NCI-H128 (cell line): Measurements from ENCODE around the gene OLFML2A.

Source experiments
- DNase-seq: peaks from one replicate; lab custom pipeline; 2025; ENCODE audit not compliant: unreplicated experiment; lab: John Stamatoyannopoulos, UW

Gene OLFML2A

DNA sequence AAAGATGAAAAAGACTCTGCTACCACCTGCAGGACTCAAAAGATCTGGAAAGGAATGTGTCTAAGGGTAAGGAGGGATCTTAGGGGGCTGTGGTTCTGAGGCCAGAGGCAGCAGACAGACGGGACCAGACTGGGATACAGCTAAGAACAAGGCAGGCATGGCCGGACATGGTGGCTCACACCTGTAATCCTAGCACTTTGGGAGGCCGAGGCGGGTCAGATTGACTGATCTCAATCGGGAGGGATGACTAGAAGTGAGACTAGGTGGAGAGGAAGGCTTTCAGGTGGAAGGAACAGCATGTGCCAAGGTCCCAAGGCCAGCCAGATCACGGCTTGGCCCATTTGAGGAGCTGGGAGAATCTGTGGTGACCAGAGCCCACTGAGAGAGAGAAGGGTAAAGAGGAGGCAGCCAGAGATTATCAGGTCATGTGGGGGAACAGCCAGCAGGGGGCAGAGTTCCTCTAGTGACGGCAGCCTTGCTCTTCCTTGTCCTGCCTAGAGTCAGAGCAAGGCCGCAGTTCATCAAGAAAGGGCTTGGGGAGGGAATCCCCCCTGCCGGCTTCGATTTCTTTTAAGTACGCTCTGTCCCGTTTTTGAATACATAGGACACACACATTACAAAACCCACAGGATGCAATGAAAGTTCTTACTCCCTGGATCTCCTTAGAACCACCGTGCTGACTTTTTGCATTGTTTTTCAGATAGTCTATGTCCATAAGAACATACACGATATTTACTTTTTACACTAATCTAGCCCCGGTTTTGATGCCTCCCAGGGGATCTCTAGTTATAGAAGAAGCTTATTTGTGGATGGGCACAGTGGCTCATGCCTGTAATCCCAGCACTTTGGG lies 2.6 kb upstream of the OLFML2A start:
- peak; percentile 71 for DNase-seq

DNA sequence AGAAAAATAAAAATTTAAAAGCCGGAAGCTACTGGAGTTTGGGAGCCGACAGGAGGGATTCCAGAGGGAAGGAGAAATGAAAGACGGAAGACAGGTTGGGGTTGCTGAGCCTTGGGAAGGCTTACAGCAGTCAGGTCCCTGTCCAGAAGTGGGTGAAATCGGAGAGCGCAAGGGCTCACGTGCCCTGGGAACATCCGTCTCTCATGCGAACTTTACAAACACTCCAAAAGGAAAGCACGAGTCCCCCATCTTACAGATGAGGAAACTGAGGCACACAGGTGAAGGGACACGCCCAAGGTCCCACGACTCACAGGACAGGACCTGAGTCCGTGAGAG lies 347 bp upstream of the OLFML2A start:
- no peak for DNase-seq

DNA sequence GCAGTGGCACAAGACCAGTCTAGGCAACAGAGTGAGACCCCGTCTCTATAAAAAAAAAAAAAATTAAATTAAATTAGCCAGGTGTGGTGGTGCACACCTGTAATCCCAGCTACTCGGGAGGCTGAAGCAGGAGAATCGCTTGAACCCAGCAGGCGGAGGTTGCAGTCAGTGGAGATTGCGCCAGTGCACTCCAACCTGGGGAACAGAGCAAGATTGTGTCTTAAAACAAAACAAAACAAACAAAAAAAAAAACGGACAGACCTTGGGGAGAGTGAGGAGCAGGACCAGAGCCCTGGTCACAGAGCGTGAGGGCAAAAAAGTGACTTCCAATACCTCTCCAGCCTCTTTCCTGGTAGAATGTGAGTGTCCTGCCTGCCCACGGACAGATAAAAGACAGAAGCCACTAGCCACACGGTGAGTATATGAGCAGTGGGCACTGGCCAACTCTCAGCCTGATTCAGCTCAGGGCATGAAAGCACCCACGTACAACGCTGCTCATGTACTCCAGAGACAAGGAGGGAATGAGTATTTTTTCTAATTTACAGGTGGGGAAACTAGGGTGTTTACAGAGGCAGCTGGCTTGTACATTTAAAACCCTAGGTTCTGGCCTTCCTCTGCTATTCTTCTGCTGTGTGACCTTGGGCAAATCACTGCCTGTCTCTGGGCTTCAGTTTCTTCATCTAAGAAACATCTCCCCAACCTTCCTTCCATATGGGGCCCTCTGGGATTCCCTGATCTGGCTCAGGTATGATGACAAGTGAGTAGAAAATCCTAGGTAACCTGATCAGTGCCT lies 1.8 kb downstream of the OLFML2A start:
- DNase-seq = no peak

DNA sequence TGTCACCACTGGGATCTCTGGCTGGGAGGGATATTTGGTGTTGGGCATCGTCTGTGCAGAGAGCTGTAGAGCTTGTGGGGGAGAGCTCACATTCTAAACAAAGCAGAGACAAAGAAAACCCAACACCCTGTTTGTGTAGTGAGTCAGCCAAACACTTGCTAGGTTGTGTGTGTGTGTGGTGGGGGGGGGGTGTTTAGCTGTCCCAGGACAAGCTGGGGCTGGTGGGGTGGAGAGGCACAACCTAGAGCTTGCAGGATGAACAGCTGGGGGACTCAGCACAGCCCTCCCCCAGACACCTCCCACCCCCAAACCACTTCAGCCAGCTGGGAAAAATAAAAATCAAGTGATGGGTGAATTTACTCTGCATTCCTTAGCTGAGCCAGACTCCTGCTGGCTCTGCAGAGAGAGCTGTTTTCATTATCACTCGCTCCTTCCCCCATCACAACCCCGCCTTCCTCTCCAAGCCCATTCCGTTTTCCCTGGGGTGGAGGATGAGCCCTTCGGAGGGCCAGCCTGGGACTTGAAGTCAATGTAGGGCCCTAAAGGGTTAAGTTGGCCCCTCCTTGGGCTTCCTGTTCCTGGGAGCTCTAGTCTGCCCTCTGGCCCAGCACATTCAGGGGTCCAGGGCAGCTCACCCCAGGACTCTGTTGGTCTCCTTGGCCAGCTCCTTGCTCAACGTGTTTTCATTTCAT lies 2.6 kb downstream of the OLFML2A start:
- no peak for DNase-seq

DNA sequence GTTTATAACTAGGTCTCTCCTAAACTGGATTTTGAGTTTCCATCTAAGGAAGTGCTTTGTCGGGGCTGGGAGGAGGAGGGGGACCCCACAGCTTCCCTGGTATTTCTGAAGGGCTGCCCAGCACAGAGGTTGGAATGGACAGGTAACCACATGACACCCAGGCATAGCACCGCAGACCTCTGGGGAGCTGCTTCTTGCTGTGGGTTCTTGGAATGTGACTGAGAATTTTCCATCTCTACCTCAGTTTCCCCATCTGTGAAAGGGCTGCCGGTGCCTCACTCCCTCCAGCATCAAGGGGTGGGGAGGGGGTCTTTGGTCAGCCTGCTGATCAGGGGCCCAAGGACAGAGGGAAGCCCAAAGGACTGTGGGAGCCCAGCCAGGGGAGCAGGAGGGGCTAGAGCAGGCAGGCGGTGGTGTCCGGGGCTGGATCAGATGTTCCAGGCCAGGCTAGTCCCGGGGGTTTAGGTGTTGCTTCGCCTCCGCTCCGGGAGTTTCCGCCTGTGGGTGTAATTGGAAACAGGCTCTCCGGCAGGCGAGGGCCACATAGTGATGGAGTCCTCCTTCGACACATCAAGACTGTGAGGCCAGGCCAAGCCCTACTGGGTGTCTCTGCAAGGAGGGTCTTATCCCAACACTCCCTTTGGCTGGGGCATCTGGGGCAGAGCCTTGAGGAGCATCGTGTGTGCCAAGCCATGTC lies 3.3 kb downstream of the OLFML2A start:
- DNase-seq = no peak

DNA sequence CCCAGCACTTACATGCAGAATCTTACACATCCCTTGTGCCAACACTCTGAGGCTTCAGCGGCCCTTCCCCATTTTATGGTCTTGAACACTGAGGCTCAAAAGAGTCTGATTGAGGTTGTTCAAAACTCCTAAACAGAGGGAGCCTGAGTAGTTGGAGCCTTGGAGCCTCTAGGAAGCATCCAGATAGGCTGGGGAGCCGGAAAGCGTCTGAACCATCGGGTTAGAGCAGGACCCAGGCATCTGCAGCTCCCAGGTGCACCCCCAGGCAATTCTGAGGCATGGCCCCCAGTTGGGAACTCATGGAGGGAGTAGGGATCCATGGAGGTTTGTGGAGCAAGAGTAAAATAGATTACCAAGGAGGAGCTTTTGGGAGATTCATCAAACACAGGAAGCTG lies 3.8 kb downstream of the OLFML2A start:
- no peak for DNase-seq

DNA sequence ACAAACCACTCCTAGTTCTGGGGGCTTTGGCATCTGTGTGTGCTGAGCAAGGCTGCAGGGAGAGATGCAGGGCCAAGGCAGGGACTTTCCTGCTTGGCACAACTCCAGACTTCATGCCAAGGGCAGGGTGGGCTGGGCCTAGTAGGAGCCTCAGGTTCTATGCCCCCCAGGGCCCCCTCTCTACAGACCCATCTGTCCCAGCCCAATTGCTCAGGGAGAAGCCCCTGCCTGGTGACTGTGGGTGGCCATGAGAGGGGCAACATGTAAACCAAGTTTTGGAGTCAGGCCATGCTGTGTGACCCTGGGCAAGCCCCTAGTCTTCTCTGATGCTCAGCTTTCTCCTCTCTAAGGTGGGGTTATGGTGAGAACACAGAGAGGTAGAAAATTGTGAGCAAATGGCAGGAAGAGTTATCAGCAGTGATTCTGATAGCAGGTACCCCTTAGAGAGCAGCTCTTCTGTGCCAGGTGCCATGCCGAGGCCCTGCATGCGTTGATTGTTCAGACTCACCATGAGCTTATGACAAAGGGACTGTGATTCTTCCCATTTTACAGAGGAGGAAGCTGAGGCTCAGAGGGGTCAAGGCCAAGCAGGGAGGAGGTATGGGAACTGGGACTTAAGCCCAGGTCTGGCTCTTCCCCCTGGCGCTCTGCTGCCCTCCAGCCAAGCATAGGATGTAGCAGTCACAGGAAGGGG lies 5.2 kb downstream of the OLFML2A start:
- no peak for DNase-seq

DNA sequence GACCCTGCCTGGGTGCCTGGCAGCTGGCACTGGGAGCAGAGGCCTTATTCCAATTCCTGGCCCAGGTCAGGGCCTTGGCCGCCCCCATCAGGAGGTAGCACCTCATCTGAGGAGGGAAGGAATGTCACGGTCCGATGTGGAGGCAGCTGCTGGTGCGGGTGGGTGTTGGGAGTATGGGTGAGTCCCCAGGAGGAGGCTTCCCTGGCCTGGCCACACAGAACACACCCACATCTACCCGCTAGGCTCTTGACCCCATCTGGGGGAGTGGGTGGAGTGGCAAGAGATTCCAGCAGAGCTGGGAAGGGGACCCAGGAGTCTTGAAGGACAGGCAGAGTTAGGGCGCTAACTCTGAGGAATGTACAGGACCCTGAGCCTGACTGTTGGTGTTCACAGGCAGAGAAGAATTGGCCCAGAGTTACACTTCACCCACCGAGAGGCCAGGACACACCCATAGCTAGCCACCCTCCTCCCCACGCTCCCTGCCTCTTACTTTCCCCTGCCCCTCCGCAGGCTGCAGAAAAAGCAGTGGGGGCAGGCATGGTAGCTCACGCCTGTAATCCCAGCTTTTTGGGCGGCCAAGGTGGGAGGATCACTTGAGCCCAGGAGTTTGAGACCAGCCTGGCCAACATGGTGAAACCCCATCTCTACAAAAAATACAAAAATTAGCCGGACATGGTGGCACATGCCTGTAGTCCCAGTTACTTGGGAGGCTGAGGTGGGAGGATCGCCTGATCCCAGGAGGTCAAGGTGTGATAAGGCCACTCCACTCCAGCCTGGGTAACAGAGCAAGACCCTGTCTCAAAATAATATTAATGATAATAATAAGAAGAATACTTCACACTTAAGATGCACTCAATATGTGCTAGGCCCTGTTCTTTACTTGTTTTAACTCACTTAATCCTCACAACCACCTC lies 6.0 kb downstream of the OLFML2A start:
- no peak for DNase-seq

DNA sequence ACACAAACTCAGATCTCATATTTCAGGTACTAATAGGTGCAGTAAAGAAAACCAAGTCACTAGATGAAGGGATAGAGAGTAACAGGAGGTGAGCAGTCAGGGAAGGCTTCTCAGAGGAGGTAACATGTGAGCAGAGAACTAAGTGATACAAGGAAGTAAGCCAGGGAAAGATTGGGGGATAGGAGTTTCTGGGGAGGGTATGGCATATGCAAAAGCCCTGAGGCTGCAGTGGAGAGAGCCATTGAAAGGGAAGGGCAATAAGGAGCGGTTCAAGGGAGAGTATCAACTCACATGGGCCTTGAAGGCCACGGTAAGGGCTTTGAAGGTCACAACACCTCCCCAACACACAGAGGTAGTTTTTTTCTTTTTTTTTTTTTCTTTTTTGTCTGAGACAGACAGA lies 6.9 kb downstream of the OLFML2A start:
- DNase-seq = no peak

DNA sequence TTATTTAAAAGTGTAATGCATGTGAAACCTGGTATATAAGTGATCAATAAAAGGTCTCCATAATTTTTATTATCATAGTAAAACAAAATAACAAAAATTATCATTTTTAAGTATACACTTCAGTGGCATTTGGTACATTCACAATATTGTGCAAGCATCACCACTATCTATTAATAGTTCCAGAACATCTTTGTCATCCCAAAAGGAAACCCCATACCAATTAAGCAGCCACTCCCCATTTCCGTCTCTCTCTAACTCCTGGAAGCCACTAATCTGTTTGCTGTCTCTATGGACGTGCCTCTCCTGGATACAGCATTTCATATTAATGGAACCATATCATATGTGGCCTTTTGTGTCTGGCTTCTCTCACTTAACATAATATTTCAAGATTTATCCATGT lies 7.6 kb downstream of the OLFML2A start:
- no peak for DNase-seq

DNA sequence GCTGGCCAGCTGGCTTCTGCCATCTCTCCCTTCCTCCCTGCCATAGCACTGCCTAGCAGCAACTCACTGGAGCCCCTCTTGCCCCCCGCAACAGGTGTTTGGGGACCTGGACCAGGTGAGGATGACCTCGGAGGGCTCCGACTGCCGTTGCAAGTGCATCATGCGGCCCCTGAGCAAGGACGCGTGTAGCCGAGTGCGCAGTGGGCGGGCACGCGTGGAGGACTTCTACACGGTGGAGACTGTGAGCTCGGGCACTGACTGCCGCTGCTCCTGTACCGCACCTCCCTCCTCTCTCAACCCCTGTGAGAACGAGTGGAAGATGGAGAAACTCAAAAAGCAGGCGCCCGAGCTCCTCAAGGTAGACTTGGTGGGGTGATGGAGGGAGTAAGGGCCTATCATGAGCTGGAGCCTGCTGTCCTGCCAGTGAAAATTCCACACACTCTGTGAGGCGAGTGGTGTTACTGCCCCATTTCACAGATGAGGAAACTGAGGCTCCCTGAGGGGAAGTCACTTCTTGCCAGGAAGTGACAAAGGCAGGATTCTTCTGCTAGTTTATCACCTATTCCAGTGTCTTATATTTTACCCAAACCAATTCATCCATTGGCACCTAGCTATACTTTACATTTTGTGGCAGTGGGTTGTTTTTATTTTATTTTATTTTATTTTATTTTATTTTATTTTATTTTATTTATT lies 10.1 kb downstream of the OLFML2A start:
- no peak for DNase-seq

DNA sequence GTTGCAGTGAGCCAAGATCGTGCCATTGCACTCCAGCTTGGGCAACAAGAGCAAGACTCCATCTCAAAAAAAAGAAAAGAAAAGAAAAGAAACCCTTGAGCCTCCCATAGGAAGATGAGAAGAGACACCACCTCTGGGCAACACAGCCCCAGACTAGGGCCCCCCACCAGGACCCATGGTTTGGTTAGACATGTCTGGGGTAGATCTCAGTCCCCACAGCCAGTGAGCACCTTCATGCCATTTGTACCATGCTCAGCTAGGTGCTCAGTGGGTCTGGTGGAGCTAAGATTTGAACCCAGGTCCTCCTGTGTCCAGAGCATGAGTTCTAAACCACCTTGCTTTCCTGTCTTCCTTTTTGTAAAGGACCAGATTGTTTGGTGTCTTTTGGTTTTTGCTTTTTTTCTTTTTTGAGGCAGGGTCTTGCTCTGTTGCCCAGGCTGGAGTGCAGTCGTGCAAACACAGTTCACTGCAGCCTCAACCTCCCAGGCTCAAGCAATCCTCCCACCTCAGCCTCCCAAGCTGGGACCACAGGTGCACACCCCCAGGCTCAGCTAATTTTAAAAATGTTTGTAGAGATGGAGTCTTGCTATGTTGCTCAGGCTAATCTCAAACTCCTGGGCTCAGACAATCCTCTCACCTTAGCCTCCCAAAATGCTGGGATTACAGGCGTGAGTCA lies 11.7 kb downstream of the OLFML2A start:
- DNase-seq = no peak

DNA sequence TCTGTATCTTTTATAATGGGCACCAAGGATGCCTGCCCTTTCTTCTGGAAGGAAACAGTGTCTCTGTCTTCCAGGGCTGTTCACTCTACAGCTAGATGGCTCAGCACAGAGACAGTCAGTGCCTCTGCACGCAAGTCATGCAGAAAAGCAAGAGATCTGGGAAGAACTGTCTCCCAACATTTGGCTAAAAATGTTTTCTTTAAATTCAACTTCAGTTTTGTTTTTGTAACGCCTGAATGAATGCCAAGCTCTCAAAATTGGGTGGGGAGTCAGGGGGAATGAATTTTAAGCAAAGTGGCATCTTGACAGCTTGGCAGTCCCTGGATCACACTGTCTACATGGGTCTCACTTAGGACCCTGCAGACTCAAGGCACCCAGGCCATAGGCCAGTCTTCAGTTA lies 12.6 kb downstream of the OLFML2A start:
- DNase-seq = no peak

DNA sequence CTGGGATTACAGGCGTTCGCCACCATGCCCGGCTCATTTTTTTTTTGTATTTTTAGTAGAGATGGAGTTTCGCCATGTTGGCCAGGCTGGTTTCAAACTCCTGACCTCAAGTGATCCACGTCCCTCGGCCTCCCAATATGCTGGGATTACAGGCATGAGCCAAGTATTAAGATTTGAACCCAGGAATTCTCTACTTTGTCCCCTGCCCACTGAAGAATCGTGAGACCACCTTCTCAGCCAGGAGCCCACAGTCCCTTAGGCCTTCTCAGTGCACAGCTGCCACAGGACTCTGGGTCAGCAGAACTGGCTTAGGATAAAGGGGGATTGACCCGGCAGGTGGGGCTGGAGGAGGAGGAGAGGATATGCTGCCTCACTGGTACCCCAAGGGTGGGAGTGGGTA lies 13.4 kb downstream of the OLFML2A start:
- no peak for DNase-seq

DNA sequence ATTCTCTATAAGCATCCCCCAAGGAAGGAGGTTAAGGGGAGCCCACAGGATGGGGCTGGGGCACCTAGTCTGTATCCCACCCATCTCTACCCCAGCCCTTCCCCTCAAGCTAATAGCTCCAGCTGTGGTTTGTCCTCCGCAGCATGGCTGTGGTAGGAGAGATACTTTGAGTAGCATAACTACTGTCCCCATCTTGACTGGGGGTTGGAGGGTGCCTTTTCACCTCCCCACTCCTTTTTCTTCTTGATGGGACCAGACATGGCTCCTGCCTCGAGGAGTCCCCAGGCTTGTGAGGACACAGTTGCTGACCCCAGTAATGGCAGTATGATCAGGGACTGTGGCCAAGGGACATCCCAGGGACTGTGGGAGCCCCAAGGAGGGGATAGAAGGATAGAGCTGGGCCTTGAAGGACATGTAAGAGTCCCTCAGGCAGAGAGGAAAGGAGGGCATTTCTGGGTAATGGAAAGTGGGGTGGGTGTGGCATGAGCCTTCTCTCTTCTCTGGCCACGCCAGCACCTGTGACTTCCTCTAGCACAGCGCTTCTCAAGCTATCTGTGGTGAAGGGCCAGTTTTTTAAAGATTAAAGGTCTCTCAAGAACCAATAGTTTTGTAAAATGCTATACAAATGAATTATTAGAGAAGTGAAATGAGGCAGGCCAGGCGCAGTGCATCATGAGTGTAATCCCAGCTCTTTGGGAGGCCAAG lies 14.0 kb downstream of the OLFML2A start:
- DNase-seq = no peak

DNA sequence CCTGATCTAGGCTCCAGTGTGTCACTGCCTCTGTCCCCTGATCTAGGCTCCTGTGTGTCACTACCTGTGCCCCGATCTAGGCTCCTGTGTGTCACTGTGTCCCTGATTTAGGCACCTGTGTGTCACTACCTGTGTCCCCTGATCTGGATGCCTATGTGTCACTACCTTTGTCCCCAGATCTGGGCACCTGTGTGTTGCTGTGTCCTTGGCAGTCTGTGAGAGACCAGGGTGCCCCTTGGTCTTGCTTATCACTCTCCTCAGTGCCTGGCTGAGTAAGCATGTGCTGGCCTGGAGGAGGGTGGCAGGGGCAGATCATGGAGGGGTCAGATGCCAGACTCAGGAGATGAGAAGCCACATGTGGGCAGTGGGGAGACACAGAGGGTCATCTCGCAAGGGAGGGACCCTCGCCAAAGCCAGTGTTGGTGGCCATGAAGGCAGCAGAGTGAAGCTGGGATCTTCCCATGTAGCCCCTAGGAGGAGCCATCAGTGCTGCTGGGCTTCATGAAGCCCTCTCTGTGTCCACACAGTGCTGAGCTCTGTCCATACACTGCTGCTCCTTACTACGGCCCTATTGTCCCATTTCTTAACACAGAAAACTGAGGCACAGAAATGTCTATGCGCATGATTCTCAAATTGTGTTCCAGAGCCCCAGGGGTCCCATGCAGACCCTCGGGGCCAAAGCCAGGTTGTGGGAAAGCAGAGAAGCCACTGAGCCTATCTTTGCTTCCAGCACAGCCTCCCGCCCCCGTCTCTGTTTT lies 15.5 kb downstream of the OLFML2A start:
- no peak for DNase-seq

DNA sequence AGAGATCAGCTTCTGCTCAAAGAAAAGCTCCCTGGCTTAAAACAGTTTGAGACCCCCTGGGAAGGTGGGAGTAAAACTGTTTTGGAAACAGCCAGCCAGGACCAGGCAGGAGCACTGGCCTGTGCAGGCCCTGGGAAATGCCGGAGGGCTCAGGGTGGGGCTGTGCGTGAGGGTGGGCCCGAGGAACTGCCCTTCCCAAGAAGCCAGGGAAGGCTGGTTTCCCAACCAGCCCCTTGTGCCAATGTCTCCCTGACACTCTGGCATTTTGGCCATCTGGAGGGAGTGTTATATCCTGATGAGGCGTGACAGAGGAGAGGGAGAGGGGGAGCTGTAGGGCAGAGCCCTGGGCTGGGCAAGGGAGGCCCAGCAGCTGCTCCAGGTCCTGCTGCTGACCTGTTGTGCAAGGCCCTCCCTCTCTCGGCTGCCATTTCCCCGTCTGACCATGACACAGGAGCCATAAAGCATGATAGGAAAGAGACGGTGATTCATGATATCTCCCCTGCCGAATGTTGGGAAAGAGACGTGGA lies 16.1 kb downstream of the OLFML2A start:
- DNase-seq = no peak
